Iris pigment epithelial cell (primary cell): Measurements from ENCODE around the gene YLPM1.

Source experiments
- DNase-seq: peaks from one replicate; pipeline ENCODE4 v3.0.0-alpha.2; 2011; ENCODE audit warnings: low read depth

Gene YLPM1

DNA sequence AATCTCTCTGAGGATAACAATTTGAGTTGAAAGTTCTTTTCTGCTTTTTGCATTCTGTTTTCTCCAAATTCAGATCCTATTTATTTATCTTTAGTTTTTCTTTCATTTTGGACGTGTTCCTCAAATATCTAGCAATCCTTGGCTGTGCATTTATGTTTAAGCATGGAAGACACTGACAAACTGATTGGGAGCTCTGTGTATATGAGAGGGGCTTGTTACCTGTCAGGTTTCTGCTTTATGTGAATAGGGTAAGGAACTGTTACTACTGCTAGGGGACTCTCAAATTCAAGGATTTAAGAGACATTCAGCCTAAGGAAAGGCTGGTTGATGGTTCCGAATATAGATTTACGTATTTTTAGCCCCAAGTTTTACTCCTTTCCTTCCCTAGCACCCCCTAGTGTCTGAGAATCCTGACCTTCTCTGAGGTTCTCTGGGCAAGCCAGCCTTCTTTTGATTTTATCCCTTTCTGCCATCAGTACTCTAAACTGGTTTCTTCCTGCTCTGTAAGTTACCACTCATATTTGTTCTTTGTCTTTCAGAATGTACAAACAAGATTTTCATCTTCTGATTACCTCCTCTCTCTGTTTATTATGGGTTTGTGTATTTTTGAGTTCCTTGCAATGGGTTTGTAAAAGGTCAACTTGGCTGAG, 30.5 kb downstream of the YLPM1 start:
- DNase-seq: peak; percentile 47

- no peak for DNase-seq
Observed at GRCh38 chr14:74794947-74795346, 31.8 kb downstream of the YLPM1 start.

- DNase-seq: no peak
Observed at GRCh38 chr14:74799765-74800164, 36.6 kb downstream of the YLPM1 start.

DNA sequence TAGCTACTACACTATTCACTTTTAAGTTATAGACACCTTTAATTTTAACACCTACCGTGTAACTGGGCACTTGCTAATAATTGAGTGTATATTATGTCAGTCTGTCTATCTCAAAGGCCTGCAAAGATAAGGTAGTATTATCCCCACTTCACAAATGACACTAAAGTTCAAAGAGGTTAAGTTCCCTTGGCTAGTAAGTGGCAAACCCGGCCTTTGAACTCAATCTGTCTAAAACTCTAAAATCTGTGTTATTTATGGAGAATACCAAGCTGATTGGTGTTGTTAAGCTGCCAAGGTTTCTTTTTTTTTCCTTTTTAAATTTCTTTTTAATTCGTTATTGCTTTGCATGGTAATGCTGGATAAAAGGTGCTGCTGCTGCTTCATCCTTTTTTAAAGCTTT, 37.7 kb downstream of the YLPM1 start:
- DNase-seq: no peak

- DNase-seq: no peak
Observed at GRCh38 chr14:74801396-74801795, 38.3 kb downstream of the YLPM1 start.

GRCh38 chr14:74804219-74804825, 41.2 kb downstream of the YLPM1 start:
- DNase-seq: peak; percentile 58

DNA sequence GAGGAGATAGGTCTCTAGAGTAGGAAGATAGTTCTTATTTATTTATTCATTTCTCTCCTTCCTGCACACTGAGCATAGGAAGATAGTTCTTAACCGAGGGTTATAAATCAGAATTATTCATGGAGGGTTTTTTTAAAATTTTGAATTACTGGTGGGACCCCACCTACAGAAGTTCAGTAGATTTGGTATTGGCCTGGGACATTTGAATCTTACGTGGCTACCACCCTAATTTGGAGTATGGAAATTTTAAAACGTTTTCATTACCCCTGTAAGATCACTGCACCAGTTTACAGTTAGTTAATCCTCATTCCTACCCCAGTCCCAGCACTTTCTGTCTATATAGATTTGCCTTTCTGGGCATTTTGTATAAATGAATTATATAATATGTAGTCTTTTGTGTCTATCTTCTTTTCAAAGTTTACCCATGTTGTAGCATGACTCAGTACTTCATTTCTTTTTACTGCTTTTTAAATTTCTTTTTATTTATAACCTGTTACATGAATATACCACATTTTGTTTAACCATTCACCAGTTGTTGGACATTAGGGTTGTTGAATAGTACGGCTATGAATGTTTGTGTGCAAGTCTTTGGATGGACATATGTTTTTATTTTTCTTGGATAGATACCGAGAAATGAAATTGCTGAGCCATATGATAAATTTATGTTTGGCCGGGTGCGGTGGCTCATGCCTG, 44.9 kb downstream of the YLPM1 start:
- DNase-seq: no peak

DNA sequence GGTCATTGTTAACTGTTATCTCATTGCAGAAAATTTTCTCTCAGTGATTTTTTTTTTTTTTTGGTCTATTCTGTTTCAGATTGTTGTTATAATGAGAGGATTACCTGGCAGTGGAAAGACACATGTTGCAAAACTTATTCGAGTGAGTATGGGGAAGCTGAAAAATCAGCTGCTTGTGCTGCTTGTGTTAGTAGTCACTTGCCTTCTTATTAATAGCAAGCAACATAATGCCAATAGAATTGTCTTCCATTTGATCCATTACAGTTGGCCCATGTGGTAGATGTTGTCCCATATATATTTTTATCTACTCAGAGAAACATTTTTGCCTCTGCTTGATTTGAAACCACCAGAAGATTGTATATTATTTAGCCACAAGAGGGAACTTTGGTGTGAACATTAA, 53.0 kb downstream of the YLPM1 start:
- DNase-seq: no peak

GRCh38 chr14:74820288-74820687, 57.2 kb downstream of the YLPM1 start:
- no peak for DNase-seq

DNA sequence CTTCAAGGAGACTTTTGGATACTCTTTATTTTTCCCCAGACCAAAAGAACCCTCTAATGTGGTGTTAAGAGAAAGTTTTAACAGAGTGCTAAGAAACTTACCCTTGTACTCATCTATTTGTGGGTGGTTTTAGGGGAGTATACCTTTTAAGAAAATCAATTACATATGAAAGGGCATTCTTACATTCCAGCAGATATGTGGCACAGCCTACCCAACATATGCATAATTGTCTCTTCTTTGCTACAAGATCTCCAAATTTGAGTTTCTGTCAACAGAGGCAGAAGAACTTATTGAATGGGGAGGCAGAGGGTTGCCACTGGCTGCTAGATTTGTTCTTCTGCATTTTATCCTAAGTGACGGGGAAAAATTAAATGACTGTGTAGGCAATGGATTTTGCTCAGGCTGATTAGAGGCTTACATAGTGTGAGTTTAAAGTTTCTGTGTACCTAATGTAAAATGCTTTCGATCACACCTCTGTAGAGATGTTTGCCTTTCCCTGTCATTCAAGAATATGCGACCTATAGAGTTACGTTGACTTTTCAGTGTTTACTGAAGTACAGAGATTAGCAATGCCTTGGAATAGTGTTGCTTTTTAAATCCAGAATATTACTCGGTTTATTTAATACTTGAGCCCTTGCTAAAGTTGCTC, 58.3 kb downstream of the YLPM1 start:
- no peak for DNase-seq

DNA sequence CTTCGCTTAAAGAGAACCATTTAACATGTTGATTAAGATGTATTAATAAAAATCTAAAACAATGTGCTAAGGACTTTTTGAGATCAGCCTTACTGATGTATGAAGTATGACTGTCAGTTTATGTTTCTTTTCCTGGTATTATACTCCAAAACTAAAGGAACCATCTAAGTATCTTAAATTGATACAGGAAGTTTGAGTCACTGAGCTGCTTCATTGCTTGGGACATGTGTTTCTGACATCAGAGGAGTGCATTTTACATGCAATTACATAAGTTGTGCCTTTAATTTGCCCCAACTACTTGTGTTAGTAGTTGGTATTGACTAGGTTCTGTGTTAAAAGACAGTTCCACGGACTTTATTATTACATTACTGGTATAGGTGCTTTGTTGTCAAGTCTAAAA, 61.9 kb downstream of the YLPM1 start:
- peak; percentile 72 for DNase-seq

GRCh38 chr14:74826574-74826973, 63.5 kb downstream of the YLPM1 start:
- DNase-seq: no peak

GRCh38 chr14:74829251-74829650, 66.1 kb downstream of the YLPM1 start:
- no peak for DNase-seq

DNA sequence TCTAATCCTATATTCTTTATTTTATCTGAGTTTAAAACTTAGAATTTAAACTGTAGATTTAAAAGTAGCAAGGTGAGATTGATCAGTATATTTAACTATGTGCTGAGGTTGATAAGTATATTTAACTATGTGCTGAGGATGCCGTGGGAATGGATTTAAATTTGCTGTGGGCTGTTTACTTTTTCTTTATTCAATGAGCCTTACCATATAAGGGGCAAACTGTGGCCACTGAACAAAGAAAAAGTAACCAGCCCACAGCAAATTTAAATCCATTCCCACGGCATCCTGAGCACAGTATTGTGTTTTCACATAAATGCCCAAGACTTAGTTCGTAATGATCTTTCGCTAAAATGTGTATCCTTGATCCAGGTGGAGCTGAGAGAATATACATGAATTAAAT, 69.7 kb downstream of the YLPM1 start:
- DNase-seq: no peak

GRCh38 chr14:74834692-74835392, 71.7 kb downstream of the YLPM1 start:
- DNase-seq: peak; percentile 33

GRCh38 chr14:74835645-74836250, 72.6 kb downstream of the YLPM1 start:
- DNase-seq: no peak

GRCh38 chr14:74836251-74836960, 73.3 kb downstream of the YLPM1 start:
- peak; percentile 58 for DNase-seq

DNA sequence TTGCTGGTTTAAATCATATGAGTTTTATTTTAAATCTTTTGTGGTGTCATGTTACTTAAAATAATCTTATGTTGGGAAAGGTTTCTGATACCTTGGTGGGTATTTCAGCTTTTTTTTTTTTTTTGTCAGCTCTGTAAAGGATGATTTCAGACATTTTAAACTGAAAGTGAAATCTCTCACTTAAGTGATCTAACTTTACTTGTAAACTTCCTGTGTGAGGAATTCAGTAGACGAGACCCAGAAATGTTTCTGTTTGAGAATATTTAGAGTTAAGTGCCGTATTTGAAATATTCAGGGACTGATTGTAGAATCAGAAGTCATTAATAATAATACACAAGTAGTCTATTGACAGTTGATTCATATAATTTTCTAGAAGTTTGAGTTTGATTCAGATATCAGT, 75.0 kb downstream of the YLPM1 start:
- peak; percentile 50 for DNase-seq

- no peak for DNase-seq
Observed at GRCh38 chr14:74840603-74841030, 77.5 kb downstream of the YLPM1 start.

GRCh38 chr14:74841230-74842207, 78.4 kb downstream of the YLPM1 start:
- no peak for DNase-seq
